GM12874 (cell line): ENCODE measurements around the gene CD81.
A peak's percentile ranks its signal among the peaks of the same experiment; 100 is the strongest.

Experiments used
- TF ChIP-seq, protein P1 (sequence below): IDR thresholded peaks from 2 replicates; pipeline ENCODE4 v1.5.1; 2011; ENCODE audit warnings: low read depth, mild to moderate bottlenecking, control low read depth, low read length, moderate library complexity; ENCODE audit not compliant: insufficient read depth

Gene CD81

GRCh38 chr11:2427721-2428321, 50.7 kb downstream of the CD81 start:
- TF ChIP-seq, protein P1, sequence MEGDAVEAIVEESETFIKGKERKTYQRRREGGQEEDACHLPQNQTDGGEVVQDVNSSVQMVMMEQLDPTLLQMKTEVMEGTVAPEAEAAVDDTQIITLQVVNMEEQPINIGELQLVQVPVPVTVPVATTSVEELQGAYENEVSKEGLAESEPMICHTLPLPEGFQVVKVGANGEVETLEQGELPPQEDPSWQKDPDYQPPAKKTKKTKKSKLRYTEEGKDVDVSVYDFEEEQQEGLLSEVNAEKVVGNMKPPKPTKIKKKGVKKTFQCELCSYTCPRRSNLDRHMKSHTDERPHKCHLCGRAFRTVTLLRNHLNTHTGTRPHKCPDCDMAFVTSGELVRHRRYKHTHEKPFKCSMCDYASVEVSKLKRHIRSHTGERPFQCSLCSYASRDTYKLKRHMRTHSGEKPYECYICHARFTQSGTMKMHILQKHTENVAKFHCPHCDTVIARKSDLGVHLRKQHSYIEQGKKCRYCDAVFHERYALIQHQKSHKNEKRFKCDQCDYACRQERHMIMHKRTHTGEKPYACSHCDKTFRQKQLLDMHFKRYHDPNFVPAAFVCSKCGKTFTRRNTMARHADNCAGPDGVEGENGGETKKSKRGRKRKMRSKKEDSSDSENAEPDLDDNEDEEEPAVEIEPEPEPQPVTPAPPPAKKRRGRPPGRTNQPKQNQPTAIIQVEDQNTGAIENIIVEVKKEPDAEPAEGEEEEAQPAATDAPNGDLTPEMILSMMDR: no peak

DNA sequence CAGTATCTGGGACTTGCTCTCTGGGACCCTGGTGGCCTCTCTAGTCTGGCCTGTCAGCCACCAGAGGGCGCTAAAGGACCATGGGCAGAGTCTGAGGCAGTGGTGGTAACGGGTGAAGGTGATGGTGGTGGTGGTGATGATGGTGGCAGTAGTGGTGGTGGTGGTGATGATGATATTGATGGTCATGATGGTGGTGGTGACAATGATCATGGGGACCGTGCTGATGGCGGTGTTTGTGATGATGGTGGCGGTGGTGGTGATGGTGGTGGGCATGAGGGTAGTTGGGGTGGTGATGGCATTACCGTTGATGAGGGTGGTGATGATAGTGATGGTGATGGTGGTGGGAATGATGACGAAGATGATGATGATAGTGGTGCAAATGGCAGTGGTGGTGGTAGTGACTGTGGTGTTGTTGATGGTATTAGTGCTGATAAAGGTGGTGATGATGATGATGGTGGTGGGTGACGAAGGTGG, 51.2 kb downstream of the CD81 start:
- TF ChIP-seq, protein P1: peak; percentile 82

DNA sequence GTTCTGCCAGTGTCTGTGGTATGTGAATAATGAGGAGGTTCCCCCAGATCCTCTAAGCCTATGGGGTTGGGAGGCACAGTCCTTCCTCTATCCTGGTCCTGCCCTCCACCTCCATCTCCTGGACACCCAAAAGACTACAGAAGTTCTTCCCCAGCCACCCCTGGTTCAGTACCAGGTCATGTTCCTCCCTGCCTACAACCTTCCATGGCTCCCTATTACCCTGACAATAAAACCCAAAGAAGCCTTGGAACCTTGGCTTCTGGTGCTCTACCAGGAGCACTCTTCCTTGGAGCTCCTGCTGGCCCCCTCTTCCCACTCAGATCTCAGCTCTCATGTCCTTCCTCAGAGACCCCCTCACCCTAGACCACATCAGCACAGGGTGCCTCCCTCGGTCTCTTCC, 54.3 kb downstream of the CD81 start:
- TF ChIP-seq, protein P1: no peak

- TF ChIP-seq, protein P1: no peak
Measured at GRCh38 chr11:2432171-2432621, 55.1 kb downstream of the CD81 start.

- TF ChIP-seq, protein P1: no peak
Measured at GRCh38 chr11:2432628-2433071, 55.5 kb downstream of the CD81 start.

DNA sequence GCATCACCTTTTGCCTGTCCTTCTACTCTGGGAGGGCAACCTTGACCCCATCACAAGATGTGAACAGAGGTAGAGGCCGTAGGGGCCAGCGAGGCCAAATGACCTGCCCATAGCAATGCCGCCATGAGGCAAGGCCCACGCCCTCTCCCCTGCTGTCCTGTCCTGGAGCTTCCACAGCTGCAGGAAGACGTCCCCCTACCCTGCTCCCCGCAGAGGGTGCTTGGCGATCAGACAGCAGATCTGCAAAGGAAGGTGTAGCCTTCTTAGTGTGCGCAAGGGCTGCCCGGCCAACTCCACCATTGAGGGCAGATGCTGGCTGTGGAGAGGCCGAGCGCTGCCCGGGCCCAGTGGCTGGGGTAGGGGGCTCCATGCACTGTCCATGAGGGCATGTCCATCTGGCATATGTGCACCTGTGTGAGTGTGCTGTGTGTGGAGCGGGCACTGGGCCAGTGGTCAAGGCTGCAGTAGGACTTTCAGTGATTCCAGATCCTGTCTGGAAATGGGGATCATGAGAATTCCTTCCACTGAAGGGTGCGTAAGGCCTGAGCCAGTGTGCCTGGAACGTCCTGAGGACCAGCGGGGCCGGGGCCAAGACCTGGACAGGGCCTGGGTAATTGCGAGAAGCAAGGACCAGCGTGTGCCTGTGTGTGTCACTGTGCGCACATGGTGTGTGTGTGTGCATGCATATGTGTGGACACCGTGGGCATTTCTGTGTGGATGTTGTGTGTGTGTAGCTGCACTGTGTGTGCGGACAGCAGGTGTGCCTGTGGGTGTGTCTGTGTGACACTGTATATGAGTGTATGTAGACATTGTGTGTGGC, 56.2 kb downstream of the CD81 start:
- TF ChIP-seq, protein P1: no peak

DNA sequence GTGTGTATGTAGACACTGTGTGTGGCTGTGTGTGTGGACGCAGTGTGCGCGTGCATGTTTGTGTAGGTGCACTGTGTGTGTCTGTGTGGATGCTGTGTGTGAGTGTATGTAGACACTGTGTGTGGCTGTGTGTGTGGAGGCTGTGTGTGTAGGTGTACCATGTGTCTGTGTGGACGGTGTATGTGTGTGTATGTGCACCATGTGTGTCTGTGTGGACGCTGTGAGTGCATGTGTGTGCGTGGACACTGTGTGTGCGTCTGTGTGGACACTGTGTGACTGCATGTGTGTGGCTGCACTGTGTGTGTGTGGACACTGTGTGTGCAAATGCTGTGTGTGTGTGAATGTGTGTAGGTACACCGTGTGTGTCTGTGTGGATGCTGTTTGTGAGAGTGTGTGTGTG, 56.9 kb downstream of the CD81 start:
- TF ChIP-seq, protein P1: no peak
